A549 (cell line): ENCODE measurements around the gene SHISA8. TPM values are rescaled to one million over a fixed set of nuclear protein-coding genes. Genes with fewer than 3 reads are reported as not detected.

Experiments
- ATAC-seq, 2 experiments: fragments of 200-7000 bp in 1 of 2; fragments of >200 bp in 1 of 2; cut with Nextera tagmentation in 1 of 2; cut with Tn5 transposase in 1 of 2; 3 replicates each; pipeline versions ENCODE4 v1.8.0 to v1.9.1; 2018 to 2020; ENCODE audit warnings: mild to moderate bottlenecking in 1 of 2, moderate library complexity in 1 of 2
- CTCF ChIA-PET: fragments of 300-600 bp; sonication (Branson Sonifier 250); formaldehyde crosslinking; extraction: SDS; loops from one replicate; lab custom pipeline; 2021; ENCODE audit warnings: antibody characterized with exemption, inconsistent platforms; lab: Yijun Ruan, JAX
- POLR2A ChIA-PET: fragments of 350-600 bp; formaldehyde crosslinking; extraction: SDS; loops from one replicate; lab custom pipeline; 2021; ENCODE audit warnings: antibody characterized with exemption, inconsistent platforms; lab: Yijun Ruan, JAX
- DNase-seq, 2 experiments: peaks; one replicate each; pipeline versions ENCODE4 v3.0.0 to v3.0.0-alpha.2; 2011 to 2016; ENCODE audit warnings: low read depth in 1 of 2, low spot score in 1 of 2
- FAIRE-seq: peaks from 2 replicates; lab custom pipeline; 2011; peaks lifted over from hg19 to GRCh38; lab: Jason Lieb, UNC
- H3K27ac ChIP-seq, 2 experiments: fragments of >200 bp; sonication (Bioruptor Twin); formaldehyde crosslinking; 3 replicates each; pipeline ENCODE4 v1.5.1; 2016 to 2017
- H3K4me1 ChIP-seq: fragments of >200 bp; sonication (Bioruptor Twin); formaldehyde crosslinking; 3 replicates; pipeline ENCODE4 v1.6.1; 2016
- H3K4me2 ChIP-seq: fragments of >200 bp; sonication (Bioruptor Twin); formaldehyde crosslinking; 3 replicates; pipeline ENCODE4 v1.6.1; 2016
- H3K4me3 ChIP-seq: fragments of >200 bp; sonication (Bioruptor Twin); formaldehyde crosslinking; 3 replicates; pipeline ENCODE4 v1.5.1; 2016
- H3K9me3 ChIP-seq: fragments of >200 bp; sonication (Bioruptor Twin); formaldehyde crosslinking; 3 replicates; pipeline ENCODE4 v1.6.1; 2016
- ATOH8 ChIP-seq: fragments of 250-450 bp; sonication (Bioruptor Pico); IDR thresholded peaks from 2 replicates; pipeline ENCODE4 v1.5.0; 2020; ENCODE audit warnings: low read depth, mild to moderate bottlenecking, moderate library complexity
- BHLHE40 ChIP-seq: IDR thresholded peaks from 2 replicates; pipeline ENCODE4 v1.6.1; 2012; ENCODE audit warnings: low read depth, low read length, inconsistent platforms
- CBX2 ChIP-seq: fragments of 200-600 bp; sonication (generic); IDR thresholded peaks from 2 replicates; pipeline ENCODE4 v1.6.1; 2016; ENCODE audit warnings: low read depth, mild to moderate bottlenecking, borderline replicate concordance
- CBX8 ChIP-seq: fragments of 200-600 bp; sonication (generic); IDR thresholded peaks from 2 replicates; pipeline ENCODE4 v1.6.1; 2016
- CEBPB ChIP-seq, 2 experiments: fragments of >200 bp in 1 of 2; sonication (Bioruptor Twin) in 1 of 2; formaldehyde crosslinking in 1 of 2; IDR thresholded peaks; 2 replicates each; pipeline ENCODE4 v1.6.1; 2012 to 2016
- CHD4 ChIP-seq: fragments of 200-600 bp; sonication (generic); IDR thresholded peaks from 2 replicates; pipeline ENCODE4 v1.6.1; 2016; ENCODE audit warnings: antibody characterized with exemption, mild to moderate bottlenecking, borderline replicate concordance
- EHMT2 ChIP-seq: fragments of 200-600 bp; sonication (generic); IDR thresholded peaks from 2 replicates; pipeline ENCODE4 v1.6.1; 2016; ENCODE audit warnings: antibody characterized with exemption, low read depth, mild to moderate bottlenecking, moderate library complexity
- HES2 ChIP-seq: fragments of >200 bp; sonication (Bioruptor Twin); formaldehyde crosslinking; IDR thresholded peaks from 2 replicates; pipeline ENCODE4 v1.6.1; 2016
- HOXA7 ChIP-seq: fragments of 250-450 bp; sonication (Bioruptor Pico); IDR thresholded peaks from 2 replicates; pipeline ENCODE4 v1.5.0; 2020; ENCODE audit warnings: mild to moderate bottlenecking, moderate library complexity
- HOXB13 ChIP-seq: fragments of 250-450 bp; sonication (Bioruptor Pico); IDR thresholded peaks from 2 replicates; pipeline ENCODE4 v1.5.0; 2020; ENCODE audit warnings: low read depth, mild to moderate bottlenecking, moderate library complexity
- JUNB ChIP-seq: fragments of >200 bp; sonication (Bioruptor Twin); formaldehyde crosslinking; IDR thresholded peaks from 2 replicates; pipeline ENCODE4 v1.6.1; 2016
- MAFK ChIP-seq: fragments of 450-650 bp; IDR thresholded peaks from 2 replicates; pipeline ENCODE4 v1.6.1; 2014; ENCODE audit not compliant: partially characterized antibody
- MYC ChIP-seq: IDR thresholded peaks from 2 replicates; pipeline ENCODE4 v1.6.1; 2012; ENCODE audit warnings: mild to moderate bottlenecking, inconsistent platforms, low read length, improper control_type of control experiment, borderline replicate concordance
- NFE2L2 ChIP-seq: fragments of 150-350 bp; conservative IDR thresholded peaks from 2 replicates; pipeline ENCODE4 v1.6.1; 2014; ENCODE audit warnings: low read length
- PHF8 ChIP-seq: fragments of 200-600 bp; sonication (generic); IDR thresholded peaks from 2 replicates; pipeline ENCODE4 v1.6.1; 2016; ENCODE audit warnings: low read depth, mild to moderate bottlenecking, antibody characterized with exemption, moderate library complexity, borderline replicate concordance
- RCOR1 ChIP-seq: fragments of 150-350 bp; IDR thresholded peaks from 2 replicates; pipeline ENCODE4 v1.6.1; 2014; ENCODE audit warnings: antibody characterized with exemption, low read length, low read depth
- SMC3 ChIP-seq: fragments of >200 bp; sonication (Bioruptor Twin); formaldehyde crosslinking; IDR thresholded peaks from 3 replicates; pipeline ENCODE4 v1.6.1; 2018; ENCODE audit warnings: inconsistent platforms
- TP53 ChIP-seq: fragments of 250-450 bp; sonication (Bioruptor Pico); IDR thresholded peaks from 2 replicates; pipeline ENCODE4 v1.5.0; 2021; ENCODE audit warnings: mild to moderate bottlenecking, moderate library complexity
- WGBS: methylation state at CpG from one replicate; pipeline ENCODE4 v1.1.6; 2017; ENCODE audit errors: missing lambda C conversion rate; 5-methylcytosine and 5-hydroxymethylcytosine counted together
- polyA plus RNA-seq, 4 experiments: library from polyadenylated mRNA; depleted of rRNA in 3 of 4; stranded (reverse); fragments of >200 nt; fragmentation: RNase III in 1 of 4; extraction: RNeasy Plus Mini Kit Qiagen cat#74134 plus additional on column Dnase treatment in 1 of 4; gene quantifications; 2 replicates in 3 of 4; 3 replicates in 1 of 4; pipeline ENCODE4 v1.2.3, GENCODE V29; 2011 to 2017
- TF ChIP-seq, protein P1 (sequence below): fragments of >200 bp; sonication (Bioruptor Twin); formaldehyde crosslinking; IDR thresholded peaks from 3 replicates; pipeline ENCODE4 v1.5.1; 2016

The SHISA8 gene
- polyA plus RNA-seq, 2 of the 4 experiments (the other 2 are of a cell fraction) = 0.15 TPM; not detected in 1

- Histone ChIP-seq H3K4me1 (peaks cover 3% of the 10 kb centered on the region; the same call in 1 of the 3 replicates), H3K9me3 (no peaks in the 10 kb centered on the region), H3K27ac (no peak overlapping the region), H3K4me3 (no peak overlapping the region), H3K4me2 (no peak overlapping the region)
- ATAC-seq (no peak), FAIRE-seq (no peak), DNase-seq (no peak)
- ChIA-PET POLR2A (interaction anchor here (1.3 kb wide), 1 partner anchor 9 kb away, joined by 3 read pairs; no protein-coding TSS in a partner anchor), CTCF (interaction anchor here (1.3 to 1.8 kb wide), 2 partner anchors 10 to 238 kb away, joined by 6 to 11 read pairs; no protein-coding TSS in a partner anchor)
- 100% methylated on average over 3 of the region's 4 CpGs for WGBS
- no peak for TF ChIP-seq CBX8
- no peak for TF ChIP-seq EHMT2
- TF ChIP-seq CBX2 = no peak
- no peak for TF ChIP-seq ATOH8 (CRISPR knock-in tag)
- no peak for TF ChIP-seq TP53 (CRISPR knock-in tag)
- TF ChIP-seq BHLHE40 = no peak
- TF ChIP-seq, protein P1, sequence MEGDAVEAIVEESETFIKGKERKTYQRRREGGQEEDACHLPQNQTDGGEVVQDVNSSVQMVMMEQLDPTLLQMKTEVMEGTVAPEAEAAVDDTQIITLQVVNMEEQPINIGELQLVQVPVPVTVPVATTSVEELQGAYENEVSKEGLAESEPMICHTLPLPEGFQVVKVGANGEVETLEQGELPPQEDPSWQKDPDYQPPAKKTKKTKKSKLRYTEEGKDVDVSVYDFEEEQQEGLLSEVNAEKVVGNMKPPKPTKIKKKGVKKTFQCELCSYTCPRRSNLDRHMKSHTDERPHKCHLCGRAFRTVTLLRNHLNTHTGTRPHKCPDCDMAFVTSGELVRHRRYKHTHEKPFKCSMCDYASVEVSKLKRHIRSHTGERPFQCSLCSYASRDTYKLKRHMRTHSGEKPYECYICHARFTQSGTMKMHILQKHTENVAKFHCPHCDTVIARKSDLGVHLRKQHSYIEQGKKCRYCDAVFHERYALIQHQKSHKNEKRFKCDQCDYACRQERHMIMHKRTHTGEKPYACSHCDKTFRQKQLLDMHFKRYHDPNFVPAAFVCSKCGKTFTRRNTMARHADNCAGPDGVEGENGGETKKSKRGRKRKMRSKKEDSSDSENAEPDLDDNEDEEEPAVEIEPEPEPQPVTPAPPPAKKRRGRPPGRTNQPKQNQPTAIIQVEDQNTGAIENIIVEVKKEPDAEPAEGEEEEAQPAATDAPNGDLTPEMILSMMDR = no peak
- TF ChIP-seq JUNB = no peak
Measured at GRCh38 chr22:41935015-41935351, 20.1 kb upstream of the SHISA8 start.

DNA sequence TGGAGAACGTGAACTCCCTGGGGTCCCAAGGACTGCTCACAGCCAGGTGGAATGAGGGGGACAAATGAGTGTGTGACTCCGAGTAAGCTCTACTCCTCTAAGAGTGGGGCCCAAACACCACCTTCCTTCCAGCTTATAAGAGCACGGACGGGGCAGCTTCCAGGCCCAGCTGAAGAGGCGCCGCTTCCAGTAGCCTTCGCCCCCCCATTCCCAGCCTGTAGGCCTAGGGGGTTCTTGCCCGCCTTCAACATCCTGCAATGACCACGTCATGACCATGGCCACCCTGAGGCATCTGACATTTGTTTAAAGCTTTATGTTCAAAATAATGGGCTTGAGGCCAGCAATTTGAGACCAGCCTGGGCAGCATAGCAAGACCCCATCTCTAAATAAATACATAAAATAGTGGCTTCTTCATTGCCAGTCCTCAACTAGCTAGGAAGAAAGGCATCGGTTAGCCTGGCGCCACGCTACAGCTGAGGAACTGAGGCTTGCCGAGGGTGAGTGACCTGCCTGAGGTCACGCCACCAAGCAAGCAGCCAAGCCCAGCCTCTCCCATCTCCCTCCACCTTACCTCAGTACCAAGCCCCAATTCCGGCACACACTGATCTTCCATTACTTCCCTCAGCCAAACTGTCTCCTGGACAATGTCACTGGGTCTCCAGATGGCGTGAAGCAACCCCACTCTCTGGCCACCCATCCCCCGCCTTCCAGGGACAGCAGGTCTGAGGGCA, 19.6 kb upstream of the SHISA8 start:
- TF ChIP-seq RCOR1 (no peak), MYC (no peak), HOXA7 (CRISPR knock-in tag) (no peak), SMC3 (no peak), HES2 (no peak), NFE2L2 (no peak), CBX8 (no peak), CEBPB (IDR thresholded peaks at IDR 0.05) (no peak), HOXB13 (CRISPR knock-in tag) (no peak), MAFK (no peak)
- H3K9me3 ChIP-seq = no peaks in the 10 kb centered on the region
- ATAC-seq (no peak), FAIRE-seq (no peak), DNase-seq (no peak)
- no peak overlapping the region for H3K4me2 ChIP-seq
- POLR2A ChIA-PET = interaction anchor here (1.3 kb wide), 1 partner anchor 9 kb away, joined by 3 read pairs; no protein-coding TSS in a partner anchor
- CTCF ChIA-PET = interaction anchor here (0.6 to 1.8 kb wide), 3 partner anchors 9 to 262 kb away, joined by 5 to 11 read pairs (median 6); no protein-coding TSS in a partner anchor
- no peak overlapping the region for H3K27ac ChIP-seq
- no peak overlapping the region for H3K4me3 ChIP-seq
- no peaks in the 10 kb centered on the region for H3K4me1 ChIP-seq
- 92% methylated on average over 13 of the region's 17 CpGs for WGBS

- CTCF ChIA-PET = interaction anchor here (1.0 to 1.8 kb wide), 3 partner anchors 8 to 236 kb away, joined by 3 to 11 read pairs (median 6); no protein-coding TSS in a partner anchor
- FAIRE-seq = no peak
- H3K4me3 ChIP-seq = no peak overlapping the region
- H3K4me1 ChIP-seq = no peaks in the 10 kb centered on the region
- H3K27ac ChIP-seq = no peak overlapping the region
- peak in 1 of 2 experiments; percentile 11; a peak in 2 of 6 replicates for ATAC-seq
- no peak for DNase-seq
- no peaks in the 10 kb centered on the region for H3K9me3 ChIP-seq
- WGBS = 17% methylated on average over 1 of the region's 16 CpGs
- POLR2A ChIA-PET = no interaction called here
- TF ChIP-seq CHD4 (no peak), PHF8 (no peak)
- no peak overlapping the region for H3K4me2 ChIP-seq
Measured at GRCh38 chr22:41933411-41934177, 18.7 kb upstream of the SHISA8 start.
